HCEC 1CT (cell line): ENCODE measurements around the gene NPFFR1.

Experiments used
- DNase-seq: peaks from one replicate; pipeline ENCODE4 v3.0.0-alpha.2; 2017

NPFFR1 gene

GRCh38 chr10:70212879-70213278, 70.9 kb downstream of the NPFFR1 start:
- DNase-seq: no peak

- DNase-seq: no peak
Observed at GRCh38 chr10:70212277-70212676, 71.5 kb downstream of the NPFFR1 start.

GRCh38 chr10:70206762-70207161, 77.0 kb downstream of the NPFFR1 start:
- no peak for DNase-seq

GRCh38 chr10:70201105-70201504, 82.7 kb downstream of the NPFFR1 start:
- DNase-seq: no peak

GRCh38 chr10:70198696-70199466, 84.9 kb downstream of the NPFFR1 start:
- no peak for DNase-seq
